HepG2 (cell line): ENCODE measurements around the gene HCK. TPM values are rescaled to one million over a fixed set of nuclear protein-coding genes. Genes with fewer than 3 reads are reported as not detected.

ENCODE experiments used
- AHR ChIP-seq: IDR thresholded peaks from 2 replicates; pipeline ENCODE4 v1.6.1; 2018; ENCODE audit warnings: missing genetic modification reagents, missing compliant biosample characterization
- CEBPG ChIP-seq: IDR thresholded peaks from 2 replicates; pipeline ENCODE4 v1.6.1; 2016
- CSRNP2 ChIP-seq: sonication (generic); formaldehyde crosslinking; conservative IDR thresholded peaks from 2 replicates; pipeline ENCODE4 v1.8.0; 2022; ENCODE audit warnings: low read depth, missing genetic modification reagents
- FOSL2 ChIP-seq: sonication (generic); formaldehyde crosslinking; IDR thresholded peaks from 2 replicates; pipeline ENCODE4 v1.4.0; 2020; ENCODE audit warnings: missing genetic modification reagents
- HOMEZ ChIP-seq: IDR thresholded peaks from 2 replicates; pipeline ENCODE4 v1.6.1; 2016; ENCODE audit warnings: low read depth
- HOXD1 ChIP-seq: sonication (generic); formaldehyde crosslinking; IDR thresholded peaks from 2 replicates; pipeline ENCODE4 v1.5.0; 2020; ENCODE audit warnings: missing genetic modification reagents
- KLF12 ChIP-seq: sonication (generic); formaldehyde crosslinking; IDR thresholded peaks from 2 replicates; pipeline ENCODE4 v1.4.0; 2020; ENCODE audit warnings: missing genetic modification reagents, borderline replicate concordance
- MTA1 ChIP-seq: sonication (generic); formaldehyde crosslinking; IDR thresholded peaks from 2 replicates; pipeline ENCODE4 v1.4.0; 2020; ENCODE audit warnings: missing genetic modification reagents, mild to moderate bottlenecking, borderline replicate concordance
- PRMT3 ChIP-seq: sonication (generic); formaldehyde crosslinking; IDR thresholded peaks from 2 replicates; pipeline ENCODE4 v1.8.1; 2022; ENCODE audit warnings: low read depth, mild to moderate bottlenecking, moderate library complexity, missing genetic modification reagents, borderline replicate concordance
- SALL2 ChIP-seq: sonication (generic); formaldehyde crosslinking; IDR thresholded peaks from 2 replicates; pipeline ENCODE4 v1.8.1; 2023; ENCODE audit warnings: mild to moderate bottlenecking, missing genetic modification reagents, inconsistent platforms
- SP140L ChIP-seq: sonication (generic); formaldehyde crosslinking; IDR thresholded peaks from 2 replicates; pipeline ENCODE4 v1.4.0; 2020; ENCODE audit warnings: missing genetic modification reagents, borderline replicate concordance
- U2AF2 ChIP-seq: fragments of 200-400 bp; formaldehyde crosslinking; IDR thresholded peaks from 2 replicates; pipeline ENCODE4 v1.6.1; 2017; ENCODE audit warnings: low read depth, mild to moderate bottlenecking, low read length
- ZUFSP ChIP-seq: sonication (generic); formaldehyde crosslinking; IDR thresholded peaks from 2 replicates; pipeline ENCODE4 v1.9.0; 2021; ENCODE audit warnings: missing genetic modification reagents, mild to moderate bottlenecking, borderline replicate concordance
- polyA plus RNA-seq, 8 experiments: library from polyadenylated mRNA; depleted of rRNA in 3 of 8; stranded (reverse) in 7 of 8; unstranded in 1 of 8; fragments of >200 nt; fragmentation: Illumina TruSeq in 4 of 8; extraction: Trizol in 4 of 8; gene quantifications; 2 replicates each; pipeline versions ENCODE4 v1.2.1 to v1.2.3, GENCODE V29; 2011 to 2016; ENCODE audit warnings: low read depth in 4 of 8, missing spikeins in 1 of 8, mixed read lengths in 1 of 8; ENCODE audit not compliant: insufficient read depth in 1 of 8
- total RNA-seq, 5 experiments: library from RNA; depleted of rRNA; stranded (reverse); fragments of >200 nt; fragmentation: Illumina TruSeq; extraction: Trizol; gene quantifications; 2 replicates each; pipeline ENCODE4 v1.2.3, GENCODE V29; 2016; ENCODE audit warnings: low read depth in 1 of 5
- TF ChIP-seq, protein P1 (sequence below): sonication (generic); formaldehyde crosslinking; IDR thresholded peaks from 2 replicates; pipeline ENCODE4 v1.5.0; 2020; ENCODE audit warnings: mild to moderate bottlenecking, missing genetic modification reagents, moderate library complexity
- TF ChIP-seq, protein P2 (sequence below): sonication (generic); formaldehyde crosslinking; conservative IDR thresholded peaks from 2 replicates; pipeline ENCODE4 v1.4.0; 2020; ENCODE audit warnings: missing genetic modification reagents

The HCK gene
- total and polyA plus RNA-seq, 2 of the 13 experiments (the other 11 are each of a cell fraction or from before 2014, with no cell fraction given), result 0.04 TPM; not detected in 1

DNA sequence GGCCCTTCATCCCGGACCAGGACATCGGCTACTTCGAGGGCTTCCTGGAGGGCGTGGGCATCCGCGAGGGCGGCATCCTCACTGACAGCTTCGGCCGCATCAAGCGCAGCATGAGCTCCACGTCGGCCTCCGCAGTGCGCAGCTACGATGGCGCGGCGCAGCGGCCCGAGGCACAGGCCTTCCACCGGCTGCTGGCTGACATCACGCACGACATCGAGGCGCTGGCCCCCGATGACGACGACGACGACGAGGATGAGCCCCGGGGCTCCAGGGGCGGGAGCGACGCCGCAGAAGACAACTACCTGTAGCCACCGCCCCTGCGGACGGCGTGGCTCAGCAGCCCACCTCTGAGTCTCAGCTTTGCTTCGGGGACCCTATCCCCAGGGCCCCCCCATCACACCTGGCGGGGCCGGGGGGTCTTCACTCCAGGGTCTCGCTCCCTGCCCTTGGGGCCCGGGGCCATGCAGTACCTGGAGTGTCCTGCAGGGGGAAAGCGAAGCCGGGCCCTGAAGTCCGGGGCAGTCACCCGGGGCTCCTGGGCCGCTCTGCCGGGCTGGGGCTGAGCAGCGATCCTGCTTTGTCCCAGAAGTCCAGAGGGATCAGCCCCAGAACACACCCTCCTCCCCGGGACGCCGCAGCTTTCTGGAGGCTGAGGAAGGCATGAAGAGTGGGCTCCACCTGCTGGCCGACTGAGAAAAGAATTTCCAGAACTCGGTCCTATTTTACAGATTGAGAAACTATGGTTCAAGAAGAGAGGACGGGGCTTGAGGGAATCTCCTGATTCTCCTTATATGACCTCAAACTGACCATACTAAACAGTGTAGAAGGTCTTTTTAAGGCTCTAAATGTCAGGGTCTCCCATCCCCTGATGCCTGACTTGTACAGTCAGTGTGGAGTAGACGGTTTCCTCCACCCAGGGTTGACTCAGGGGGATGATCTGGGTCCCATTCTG is 20.8 kb upstream of the HCK start (continued):
- TF ChIP-seq ZUFSP (CRISPR knock-in tag) (no peak), KLF12 (peak; percentile 92), CEBPG (CRISPR knock-in tag) (no peak), AHR (no peak), SALL2 (CRISPR knock-in tag) (peak; percentile 76; the same call in 1 of the 2 replicates), PRMT3 (no peak), SP140L (no peak), FOSL2 (CRISPR knock-in tag) (0 out of 2 replicates have a peak, but pooled peaks have one; percentile 23), MTA1 (CRISPR knock-in tag) (peak; percentile 68; the same call in 1 of the 2 replicates), U2AF2 (no peak), HOMEZ (CRISPR knock-in tag) (peak; percentile 57; the same call in 1 of the 2 replicates), CSRNP2 (no peak), HOXD1 (peak; percentile 56; the same call in 1 of the 2 replicates)
- TF ChIP-seq, protein P1, sequence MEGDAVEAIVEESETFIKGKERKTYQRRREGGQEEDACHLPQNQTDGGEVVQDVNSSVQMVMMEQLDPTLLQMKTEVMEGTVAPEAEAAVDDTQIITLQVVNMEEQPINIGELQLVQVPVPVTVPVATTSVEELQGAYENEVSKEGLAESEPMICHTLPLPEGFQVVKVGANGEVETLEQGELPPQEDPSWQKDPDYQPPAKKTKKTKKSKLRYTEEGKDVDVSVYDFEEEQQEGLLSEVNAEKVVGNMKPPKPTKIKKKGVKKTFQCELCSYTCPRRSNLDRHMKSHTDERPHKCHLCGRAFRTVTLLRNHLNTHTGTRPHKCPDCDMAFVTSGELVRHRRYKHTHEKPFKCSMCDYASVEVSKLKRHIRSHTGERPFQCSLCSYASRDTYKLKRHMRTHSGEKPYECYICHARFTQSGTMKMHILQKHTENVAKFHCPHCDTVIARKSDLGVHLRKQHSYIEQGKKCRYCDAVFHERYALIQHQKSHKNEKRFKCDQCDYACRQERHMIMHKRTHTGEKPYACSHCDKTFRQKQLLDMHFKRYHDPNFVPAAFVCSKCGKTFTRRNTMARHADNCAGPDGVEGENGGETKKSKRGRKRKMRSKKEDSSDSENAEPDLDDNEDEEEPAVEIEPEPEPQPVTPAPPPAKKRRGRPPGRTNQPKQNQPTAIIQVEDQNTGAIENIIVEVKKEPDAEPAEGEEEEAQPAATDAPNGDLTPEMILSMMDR, result peak; percentile 93
- TF ChIP-seq, protein P2, sequence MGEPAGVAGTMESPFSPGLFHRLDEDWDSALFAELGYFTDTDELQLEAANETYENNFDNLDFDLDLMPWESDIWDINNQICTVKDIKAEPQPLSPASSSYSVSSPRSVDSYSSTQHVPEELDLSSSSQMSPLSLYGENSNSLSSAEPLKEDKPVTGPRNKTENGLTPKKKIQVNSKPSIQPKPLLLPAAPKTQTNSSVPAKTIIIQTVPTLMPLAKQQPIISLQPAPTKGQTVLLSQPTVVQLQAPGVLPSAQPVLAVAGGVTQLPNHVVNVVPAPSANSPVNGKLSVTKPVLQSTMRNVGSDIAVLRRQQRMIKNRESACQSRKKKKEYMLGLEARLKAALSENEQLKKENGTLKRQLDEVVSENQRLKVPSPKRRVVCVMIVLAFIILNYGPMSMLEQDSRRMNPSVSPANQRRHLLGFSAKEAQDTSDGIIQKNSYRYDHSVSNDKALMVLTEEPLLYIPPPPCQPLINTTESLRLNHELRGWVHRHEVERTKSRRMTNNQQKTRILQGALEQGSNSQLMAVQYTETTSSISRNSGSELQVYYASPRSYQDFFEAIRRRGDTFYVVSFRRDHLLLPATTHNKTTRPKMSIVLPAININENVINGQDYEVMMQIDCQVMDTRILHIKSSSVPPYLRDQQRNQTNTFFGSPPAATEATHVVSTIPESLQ (CRISPR knock-in tag), result no peak
